ENCODE results near the gene DEPP1. TPM values are rescaled to one million over a fixed set of nuclear protein-coding genes. Genes with fewer than 3 reads are reported as not detected.

Gene DEPP1
- total and polyA plus RNA-seq, 2 of the 13 experiments (the other 11 are each of a cell fraction or from before 2014, with no cell fraction given) = 14.8 to 270 TPM

DNA sequence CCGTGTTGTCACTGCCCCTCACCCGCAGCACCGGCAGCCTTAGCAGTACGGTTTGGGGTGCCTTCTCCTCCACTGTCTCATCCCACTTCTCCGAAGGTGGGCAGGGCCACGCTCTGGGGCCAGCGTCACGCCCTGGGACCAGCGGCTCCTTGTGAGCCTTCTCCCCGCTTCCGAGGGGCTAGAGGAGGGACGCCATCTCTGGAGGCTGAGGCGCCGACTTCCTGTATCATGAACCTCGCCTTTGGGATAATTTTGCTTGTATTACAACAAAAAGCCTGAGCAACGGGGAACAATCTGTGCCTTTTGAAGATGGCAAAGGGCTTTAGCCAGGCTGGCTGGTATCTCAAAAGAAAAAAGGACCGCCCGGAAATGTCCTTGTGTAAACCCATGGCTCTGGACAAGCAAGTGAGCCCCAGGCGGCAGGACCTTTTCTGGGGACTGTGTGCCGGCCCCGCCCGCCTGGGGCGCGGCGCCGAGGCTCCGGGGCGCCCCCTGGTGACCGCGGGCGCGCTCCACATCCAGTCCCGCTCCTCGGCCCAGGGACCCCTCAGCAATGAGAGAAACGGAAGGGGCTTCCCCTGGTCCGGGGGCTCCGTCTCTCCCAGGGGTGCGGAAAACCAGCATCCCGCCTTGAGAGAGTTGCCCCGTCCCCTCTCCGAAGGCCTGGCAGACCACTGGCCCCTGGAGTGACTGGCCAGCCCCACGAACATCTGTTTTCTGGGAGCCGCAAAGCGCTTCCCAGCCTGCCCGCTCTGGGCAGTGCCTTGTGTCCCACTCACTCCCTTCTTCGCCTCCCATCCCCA lies 3.8 kb downstream of the DEPP1 start:
- H4K20me1 ChIP-seq (ENCODE audit: insufficient read depth, low read length) = peaks cover 40% of the 10 kb centered on the region
- POLR2A ChIA-PET = interaction anchor here (0.8 to 12.6 kb wide), 10 partner anchors 12 to 40 kb away, joined by 4 to 863 read pairs (median 16); partner anchors contain the start of genes RASSF4 and ZNF22
- no TSS peak for BruUV-seq (replicated peaks)
- H3K4me1 ChIP-seq (ENCODE audit: insufficient read depth, low read length) = peaks cover 47% of the 10 kb centered on the region
- 0 out of 2 replicates have a peak overlapping the region, but pooled peaks have one; percentile 29 for H3K9ac ChIP-seq (ENCODE audit: insufficient read depth, low read depth, low read length)
- H3K36me3 ChIP-seq (replicated peaks in 1 of 2; ENCODE audit: control insufficient read depth in 1 of 2, insufficient read depth in 2 of 2, low read length in 2 of 2) = peaks cover 14 to 47% of the 10 kb centered on the region in 2 experiments; a peak in 4 of 5 replicates
- CTCF ChIA-PET (ENCODE audit: low intra/inter-chr PET ratio, low total read pairs) = interaction anchor here (1.1 to 3.8 kb wide), 5 partner anchors 8 to 42 kb away, joined by 4 to 64 read pairs (median 5); partner anchors contain the start of gene RASSF4
- WGBS (ENCODE audit: low lambda C conversion rate) = 17% methylated on average over 17 of the region's 46 CpGs
- H3K27ac ChIP-seq (ENCODE audit: extremely low read length, insufficient read depth, low read length) = peak overlapping the region; percentile 53
- H3K9me3 ChIP-seq (ENCODE audit: low read length) = no peaks in the 10 kb centered on the region
- H2AFZ ChIP-seq (ENCODE audit: low read length) = no peak overlapping the region
- H3K27me3 ChIP-seq (ENCODE audit: control insufficient read depth in 1 of 2, insufficient read depth in 2 of 2, low read length in 2 of 2) = no peaks in the 10 kb centered on the region; a peak in 1 of 5 replicates
- in situ Hi-C loops (cut with HindIII; ENCODE audit: extremely low pct_ligation_motif_present, low pct_unique_long_range_greater_than_20kb) = loop anchor here (5.0 to 25.0 kb wide), 2 partner anchors 43 to 1563 kb away; partner anchors contain the start of gene HNRNPF
- peaks cover 30% of the 10 kb centered on the region for H3K79me2 ChIP-seq (ENCODE audit: insufficient read depth, low read length)
- FAIRE-seq = peak; percentile 12
- ATAC-seq = peak; percentile 58
- intact Hi-C loops (cut with micrococcal nuclease; ENCODE audit: unreplicated experiment) = loop anchor here (1.0 to 2.0 kb wide), 2 partner anchors 14 to 43 kb away; no protein-coding TSS in a partner anchor
- H3K4me3 ChIP-seq (replicated peaks in 1 of 3; ENCODE audit: insufficient read depth in 1 of 3, low read depth in 2 of 3, low read length in 3 of 3) = peak overlapping the region in 2 of 3 experiments; percentile 21 to 52; a peak in 2 of 6 replicates
- H3K4me2 ChIP-seq (ENCODE audit: low read depth, low read length) = peak overlapping the region; percentile 60
- DNase-seq (ENCODE audit: low spot score) = peak; percentile 79
- TF ChIP-seq RELA (CRISPR knock-in tag; IDR thresholded peaks at IDR 0.05) = no peak
- 0 out of 2 replicates have a peak, but pooled peaks have one; percentile 10 for TF ChIP-seq TARDBP (CRISPR knock-in tag; IDR thresholded peaks at IDR 0.05)
- TF ChIP-seq PTBP1 (IDR thresholded peaks at IDR 0.05; ENCODE audit: low read depth, low read length, poor library complexity, severe bottlenecking) = no peak
- peak; percentile 36; the same call in 1 of the 2 replicates for TF ChIP-seq MTA1 (CRISPR knock-in tag; IDR thresholded peaks at IDR 0.05; ENCODE audit: borderline replicate concordance)
- TF ChIP-seq ZNF253 (CRISPR knock-in tag; IDR thresholded peaks at IDR 0.05; ENCODE audit: borderline replicate concordance) = no peak
- no peak for TF ChIP-seq ZNF839 (CRISPR knock-in tag; IDR thresholded peaks at IDR 0.05; ENCODE audit: borderline replicate concordance)
- TF ChIP-seq ZNF331 (CRISPR knock-in tag; IDR thresholded peaks at IDR 0.05) = no peak
- TF ChIP-seq ZNF713 (CRISPR knock-in tag; IDR thresholded peaks at IDR 0.05) = no peak
- TF ChIP-seq ZNF292 (CRISPR knock-in tag; IDR thresholded peaks at IDR 0.05; ENCODE audit: borderline replicate concordance, low read depth) = no peak
- TF ChIP-seq CHD4 (IDR thresholded peaks at IDR 0.05; ENCODE audit: borderline replicate concordance, low read length) = no peak; the same call in 1 of the 2 replicates
- TF ChIP-seq HIVEP1 (CRISPR knock-in tag; IDR thresholded peaks at IDR 0.05) = no peak
- TF ChIP-seq CBX1 (IDR thresholded peaks at IDR 0.05; ENCODE audit: low read depth) = no peak
- peak; percentile 18; the same call in 1 of the 2 replicates for TF ChIP-seq NR2F6 (IDR thresholded peaks at IDR 0.05)
- no peak; the same call in 1 of the 2 replicates for TF ChIP-seq NR2F6 (CRISPR knock-in tag; IDR thresholded peaks at IDR 0.05)
- TF ChIP-seq HNRNPLL (IDR thresholded peaks at IDR 0.05; ENCODE audit: low read depth, low read length, poor library complexity, severe bottlenecking) = peak; percentile 38
- TF ChIP-seq THAP11 (CRISPR knock-in tag; IDR thresholded peaks at IDR 0.05) = peak; percentile 45; the same call in 1 of the 2 replicates
- TF ChIP-seq, protein P1, sequence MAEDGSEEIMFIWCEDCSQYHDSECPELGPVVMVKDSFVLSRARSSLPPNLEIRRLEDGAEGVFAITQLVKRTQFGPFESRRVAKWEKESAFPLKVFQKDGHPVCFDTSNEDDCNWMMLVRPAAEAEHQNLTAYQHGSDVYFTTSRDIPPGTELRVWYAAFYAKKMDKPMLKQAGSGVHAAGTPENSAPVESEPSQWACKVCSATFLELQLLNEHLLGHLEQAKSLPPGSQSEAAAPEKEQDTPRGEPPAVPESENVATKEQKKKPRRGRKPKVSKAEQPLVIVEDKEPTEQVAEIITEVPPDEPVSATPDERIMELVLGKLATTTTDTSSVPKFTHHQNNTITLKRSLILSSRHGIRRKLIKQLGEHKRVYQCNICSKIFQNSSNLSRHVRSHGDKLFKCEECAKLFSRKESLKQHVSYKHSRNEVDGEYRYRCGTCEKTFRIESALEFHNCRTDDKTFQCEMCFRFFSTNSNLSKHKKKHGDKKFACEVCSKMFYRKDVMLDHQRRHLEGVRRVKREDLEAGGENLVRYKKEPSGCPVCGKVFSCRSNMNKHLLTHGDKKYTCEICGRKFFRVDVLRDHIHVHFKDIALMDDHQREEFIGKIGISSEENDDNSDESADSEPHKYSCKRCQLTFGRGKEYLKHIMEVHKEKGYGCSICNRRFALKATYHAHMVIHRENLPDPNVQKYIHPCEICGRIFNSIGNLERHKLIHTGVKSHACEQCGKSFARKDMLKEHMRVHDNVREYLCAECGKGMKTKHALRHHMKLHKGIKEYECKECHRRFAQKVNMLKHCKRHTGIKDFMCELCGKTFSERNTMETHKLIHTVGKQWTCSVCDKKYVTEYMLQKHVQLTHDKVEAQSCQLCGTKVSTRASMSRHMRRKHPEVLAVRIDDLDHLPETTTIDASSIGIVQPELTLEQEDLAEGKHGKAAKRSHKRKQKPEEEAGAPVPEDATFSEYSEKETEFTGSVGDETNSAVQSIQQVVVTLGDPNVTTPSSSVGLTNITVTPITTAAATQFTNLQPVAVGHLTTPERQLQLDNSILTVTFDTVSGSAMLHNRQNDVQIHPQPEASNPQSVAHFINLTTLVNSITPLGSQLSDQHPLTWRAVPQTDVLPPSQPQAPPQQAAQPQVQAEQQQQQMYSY (CRISPR knock-in tag; IDR thresholded peaks at IDR 0.05) = peak; percentile 12; the same call in 1 of the 2 replicates
